Activated T-cell treated with anti-CD3 and anti-CD28 coated beads, Interleukin-2, amount 50 U/mL, for 72 hours (primary cell): Measurements from ENCODE around the gene ADAMTS12. TPM values are rescaled to one million over a fixed set of nuclear protein-coding genes. Genes with fewer than 3 reads are reported as not detected.

Source experiments
- ATAC-seq, 2 donors: fragments of 150-1000 bp; cut with Tn5 transposase; replicated peaks in 1 of 2; 2 replicates each; pipeline ENCODE4 v1.10.0; 2021; ENCODE audit warnings: moderate library complexity in 2 of 2, mild to moderate bottlenecking in 1 of 2
- DNase-seq, 2 donors: peaks; one replicate each; pipeline ENCODE4 v3.0.0; 2021 to 2022; ENCODE audit warnings: mixed read lengths in 1 of 2
- H3K27ac Mint-ChIP-seq: one replicate; pipeline ENCODE4 v1.8.0; 2022; ENCODE audit warnings: mild to moderate bottlenecking, moderate library complexity, mixed read lengths
- H3K27me3 Mint-ChIP-seq: one replicate; pipeline ENCODE4 v1.8.0; 2022; ENCODE audit warnings: low read depth, mixed read lengths
- H3K36me3 Mint-ChIP-seq, 2 donors: one replicate each; pipeline ENCODE4 v1.8.0; 2022; ENCODE audit warnings: mixed read lengths in 2 of 2, mild to moderate bottlenecking in 1 of 2; ENCODE audit not compliant: insufficient read depth in 2 of 2
- H3K4me1 Mint-ChIP-seq: one replicate; pipeline ENCODE4 v1.8.0; 2022; ENCODE audit warnings: low read depth, mixed read lengths
- H3K4me3 Mint-ChIP-seq, 2 donors: one replicate each; pipeline ENCODE4 v1.8.0; 2022; ENCODE audit warnings: mild to moderate bottlenecking in 2 of 2, mixed read lengths in 2 of 2, moderate library complexity in 2 of 2
- H3K9me3 Mint-ChIP-seq, 2 donors: one replicate each; pipeline ENCODE4 v1.8.0; 2022; ENCODE audit warnings: mixed read lengths in 2 of 2
- total RNA-seq, 2 donors: library from RNA; stranded (reverse); gene quantifications; one replicate each; pipeline ENCODE4 v1.2.3, GENCODE V29; 2022

The ADAMTS12 gene
- total RNA-seq, 2 donors from 2014 or later = 0.05 TPM; not detected in 1

DNA sequence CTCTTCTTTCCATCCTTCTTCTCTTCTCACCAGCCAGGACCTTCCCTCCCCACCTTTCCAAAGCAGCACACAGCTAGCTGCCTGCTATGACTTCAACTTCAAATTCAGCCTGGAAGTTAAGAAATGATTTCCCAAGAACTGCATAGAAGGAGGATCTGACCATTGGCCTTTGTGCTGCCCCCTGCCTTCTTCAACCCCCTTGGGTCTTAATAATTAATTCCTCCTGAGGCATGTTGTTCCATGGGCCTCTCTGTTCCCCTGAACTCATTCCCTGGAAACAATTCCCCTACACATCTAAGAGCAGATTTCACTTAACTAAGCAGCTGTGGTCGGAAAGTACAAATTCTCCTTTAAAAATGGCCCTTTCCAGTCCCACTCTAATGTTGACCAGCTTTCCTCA lies 62.4 kb downstream of the ADAMTS12 start:
- DNase-seq (no peak), ATAC-seq (no peak)
- Mint-ChIP-seq H3K36me3 (no peaks in the 10 kb centered on the region), H3K9me3 (no peaks in the 10 kb centered on the region), H3K4me1 (no peaks in the 10 kb centered on the region), H3K27ac (no peak overlapping the region), H3K4me3 (no peak overlapping the region), H3K27me3 (no peaks in the 10 kb centered on the region)

GRCh38 chr5:33828626-33829308 lies 63.0 kb downstream of the ADAMTS12 start:
- DNase-seq (no peak), ATAC-seq (no peak)
- Mint-ChIP-seq H3K27me3 (no peaks in the 10 kb centered on the region), H3K9me3 (no peaks in the 10 kb centered on the region), H3K27ac (no peak overlapping the region), H3K4me3 (no peak overlapping the region), H3K4me1 (no peaks in the 10 kb centered on the region), H3K36me3 (no peaks in the 10 kb centered on the region)

DNA sequence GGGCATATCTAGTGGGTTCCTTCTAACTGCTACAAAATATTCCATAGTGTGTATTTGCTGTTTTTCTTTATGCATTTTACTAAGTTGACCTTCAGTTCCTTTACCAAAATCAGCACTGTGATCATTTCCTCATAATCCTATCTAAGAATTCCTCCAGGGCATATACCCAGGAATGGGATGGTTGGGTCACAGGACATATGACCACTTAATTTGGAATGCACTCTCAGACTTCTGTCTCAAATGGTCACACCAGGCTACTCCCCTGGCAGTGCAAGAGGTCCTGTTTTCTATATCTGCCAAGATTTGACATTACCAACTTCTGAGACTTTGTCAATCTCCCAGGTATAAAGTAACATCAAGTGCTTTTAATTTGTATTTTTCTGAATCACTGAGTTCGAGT lies 63.9 kb downstream of the ADAMTS12 start:
- DNase-seq = no peak
- H3K9me3 Mint-ChIP-seq = no peaks in the 10 kb centered on the region
- no peaks in the 10 kb centered on the region for H3K27me3 Mint-ChIP-seq
- H3K4me3 Mint-ChIP-seq = no peak overlapping the region
- no peaks in the 10 kb centered on the region for H3K36me3 Mint-ChIP-seq
- no peaks in the 10 kb centered on the region for H3K4me1 Mint-ChIP-seq
- H3K27ac Mint-ChIP-seq = no peak overlapping the region
- ATAC-seq = no peak

DNA sequence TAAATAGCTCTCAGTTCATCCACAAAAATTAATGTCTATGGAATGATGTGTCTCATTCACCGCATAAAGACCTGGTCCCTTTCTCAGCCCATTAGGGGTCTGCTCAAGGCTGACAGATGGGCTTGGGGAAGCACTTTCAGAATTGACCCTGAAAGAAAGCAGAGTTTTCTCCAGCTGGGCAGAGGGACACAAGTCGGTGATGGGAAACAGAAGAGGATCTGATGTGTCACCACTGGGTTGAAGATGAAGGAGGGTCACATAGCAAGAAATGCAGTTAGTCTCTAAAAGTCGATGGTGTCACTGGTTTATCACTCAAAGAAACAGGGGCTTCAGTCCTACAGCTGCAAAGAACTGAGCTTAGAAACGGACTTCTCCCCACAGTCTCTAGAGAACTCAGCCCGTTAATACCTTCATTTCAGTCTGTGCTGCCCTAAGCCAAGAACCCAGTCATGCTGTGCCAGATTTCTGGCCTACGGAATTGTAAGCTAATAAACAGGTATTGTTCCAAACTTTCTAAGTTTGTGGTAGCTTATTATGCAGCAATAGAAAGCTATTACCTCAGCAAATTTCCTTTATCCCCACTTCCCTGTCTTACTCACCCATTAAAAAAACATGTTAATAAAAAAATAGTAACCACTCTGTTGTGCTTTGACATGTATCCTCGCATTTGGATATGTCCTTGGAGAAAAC lies 64.6 kb downstream of the ADAMTS12 start:
- H3K27me3 Mint-ChIP-seq = no peaks in the 10 kb centered on the region
- no peaks in the 10 kb centered on the region for H3K9me3 Mint-ChIP-seq
- H3K4me3 Mint-ChIP-seq = no peak overlapping the region
- no peaks in the 10 kb centered on the region for H3K36me3 Mint-ChIP-seq
- DNase-seq = no peak
- no peak overlapping the region for H3K27ac Mint-ChIP-seq
- H3K4me1 Mint-ChIP-seq = no peaks in the 10 kb centered on the region
- no peak for ATAC-seq

- no peaks in the 10 kb centered on the region for H3K27me3 Mint-ChIP-seq
- H3K36me3 Mint-ChIP-seq = peaks cover 0 to 3% of the 10 kb centered on the region in 2 donors
- DNase-seq (no peak), ATAC-seq (no peak)
- H3K4me1 Mint-ChIP-seq = no peaks in the 10 kb centered on the region
- H3K27ac Mint-ChIP-seq = no peak overlapping the region
- H3K4me3 Mint-ChIP-seq = no peak overlapping the region
- peaks cover 0 to 2% of the 10 kb centered on the region in 2 donors for H3K9me3 Mint-ChIP-seq
Observed at GRCh38 chr5:33824516-33825195, 67.1 kb downstream of the ADAMTS12 start.

DNA sequence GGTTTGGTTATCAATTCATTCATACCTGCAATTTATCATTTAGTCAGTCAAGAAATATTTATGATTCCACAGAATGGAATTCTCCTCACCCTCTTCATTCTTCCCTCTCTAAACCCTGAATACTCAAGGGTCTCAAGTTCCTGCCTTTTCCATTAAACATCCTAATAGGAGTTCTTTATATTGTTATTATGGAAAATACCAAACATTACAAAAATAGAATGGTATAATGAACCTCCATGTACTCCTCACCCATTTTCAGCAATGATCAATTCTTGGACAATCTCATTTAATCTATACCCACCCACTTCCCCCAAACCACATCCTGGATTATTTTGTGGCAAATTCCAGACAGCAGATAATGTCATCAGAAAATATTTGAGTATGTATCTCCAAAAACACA lies 74.5 kb downstream of the ADAMTS12 start:
- no peak overlapping the region for H3K27ac Mint-ChIP-seq
- peaks cover 5% of the 10 kb centered on the region for H3K27me3 Mint-ChIP-seq
- H3K4me1 Mint-ChIP-seq = no peaks in the 10 kb centered on the region
- H3K4me3 Mint-ChIP-seq = no peak overlapping the region
- DNase-seq (no peak), ATAC-seq (no peak)
- peaks cover 0 to 5% of the 10 kb centered on the region in 2 donors for H3K36me3 Mint-ChIP-seq
- H3K9me3 Mint-ChIP-seq = peaks cover 2 to 5% of the 10 kb centered on the region in 2 donors

- peaks cover 0 to 5% of the 10 kb centered on the region in 2 donors for H3K36me3 Mint-ChIP-seq
- peaks cover 2 to 5% of the 10 kb centered on the region in 2 donors for H3K9me3 Mint-ChIP-seq
- no peaks in the 10 kb centered on the region for H3K4me1 Mint-ChIP-seq
- DNase-seq = no peak
- H3K27ac Mint-ChIP-seq = no peak overlapping the region
- H3K27me3 Mint-ChIP-seq = peaks cover 5% of the 10 kb centered on the region
- ATAC-seq = no peak
- H3K4me3 Mint-ChIP-seq = no peak overlapping the region
Observed at GRCh38 chr5:33816791-33817190, 75.0 kb downstream of the ADAMTS12 start.

DNA sequence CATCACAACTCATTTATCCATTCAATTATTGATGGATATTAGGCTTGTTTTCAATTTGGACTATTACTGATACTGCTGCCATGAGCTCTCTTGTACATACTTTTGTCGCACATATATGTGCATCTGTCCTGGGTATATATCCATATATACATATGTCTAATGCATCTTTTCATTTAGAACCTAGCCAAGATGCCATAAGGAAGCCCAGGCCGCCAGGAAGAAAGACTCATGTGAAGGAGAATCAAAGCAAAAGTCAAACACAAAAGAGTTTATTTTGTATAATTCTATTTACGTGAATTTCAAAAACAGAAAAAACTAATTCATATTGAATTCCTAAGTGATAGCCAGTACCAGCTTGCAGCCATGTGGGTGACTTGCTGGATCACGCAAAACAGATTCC lies 79.0 kb downstream of the ADAMTS12 start:
- peaks cover 0 to 2% of the 10 kb centered on the region in 2 donors for H3K9me3 Mint-ChIP-seq
- no peaks in the 10 kb centered on the region for H3K4me1 Mint-ChIP-seq
- no peak overlapping the region for H3K27ac Mint-ChIP-seq
- no peak for DNase-seq
- H3K4me3 Mint-ChIP-seq = no peak overlapping the region
- no peak for ATAC-seq
- no peaks in the 10 kb centered on the region for H3K36me3 Mint-ChIP-seq
- no peaks in the 10 kb centered on the region for H3K27me3 Mint-ChIP-seq

- Mint-ChIP-seq H3K27ac (no peak overlapping the region), H3K9me3 (peaks cover 0 to 2% of the 10 kb centered on the region in 2 donors), H3K36me3 (no peaks in the 10 kb centered on the region), H3K4me3 (no peak overlapping the region), H3K27me3 (no peaks in the 10 kb centered on the region), H3K4me1 (no peaks in the 10 kb centered on the region)
- ATAC-seq (no peak), DNase-seq (no peak)
Observed at GRCh38 chr5:33810491-33811120, 81.2 kb downstream of the ADAMTS12 start.

GRCh38 chr5:33809936-33810335 lies 81.9 kb downstream of the ADAMTS12 start:
- no peaks in the 10 kb centered on the region for H3K4me1 Mint-ChIP-seq
- no peak overlapping the region for H3K27ac Mint-ChIP-seq
- peaks cover 0 to 2% of the 10 kb centered on the region in 2 donors for H3K9me3 Mint-ChIP-seq
- H3K36me3 Mint-ChIP-seq = no peaks in the 10 kb centered on the region
- DNase-seq = no peak
- no peaks in the 10 kb centered on the region for H3K27me3 Mint-ChIP-seq
- ATAC-seq = no peak
- H3K4me3 Mint-ChIP-seq = no peak overlapping the region

- peaks cover 0 to 2% of the 10 kb centered on the region in 2 donors for H3K9me3 Mint-ChIP-seq
- no peaks in the 10 kb centered on the region for H3K36me3 Mint-ChIP-seq
- H3K27me3 Mint-ChIP-seq = no peaks in the 10 kb centered on the region
- H3K27ac Mint-ChIP-seq = no peak overlapping the region
- DNase-seq (no peak), ATAC-seq (no peak)
- H3K4me3 Mint-ChIP-seq = no peak overlapping the region
- no peaks in the 10 kb centered on the region for H3K4me1 Mint-ChIP-seq
Observed at GRCh38 chr5:33808699-33809098, 83.1 kb downstream of the ADAMTS12 start.

DNA sequence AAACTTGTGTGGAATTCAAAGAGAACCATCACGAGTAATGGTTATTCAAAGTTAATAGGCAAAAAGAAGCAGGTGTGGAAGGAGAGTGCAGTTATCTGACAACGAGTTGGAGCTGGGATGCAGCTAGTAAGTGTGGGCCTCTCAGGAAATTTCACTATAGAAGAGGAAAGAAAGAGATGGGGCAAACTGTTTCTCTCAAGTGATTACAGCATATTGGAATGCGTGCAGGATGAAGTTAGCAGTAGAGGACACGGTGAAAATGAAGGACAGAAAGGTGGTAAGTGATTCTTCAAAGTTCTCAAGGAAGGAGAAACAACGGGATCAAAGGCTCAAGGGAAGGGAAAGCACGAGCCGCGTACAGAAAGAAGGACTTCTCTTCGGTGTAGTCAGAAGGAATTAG lies 84.0 kb downstream of the ADAMTS12 start:
- no peak overlapping the region for H3K27ac Mint-ChIP-seq
- H3K4me1 Mint-ChIP-seq = no peaks in the 10 kb centered on the region
- H3K36me3 Mint-ChIP-seq = no peaks in the 10 kb centered on the region
- no peak for DNase-seq
- no peak overlapping the region for H3K4me3 Mint-ChIP-seq
- peaks cover 0 to 2% of the 10 kb centered on the region in 2 donors for H3K9me3 Mint-ChIP-seq
- no peak for ATAC-seq
- H3K27me3 Mint-ChIP-seq = no peaks in the 10 kb centered on the region
